GM23338 (cell line): Measurements from ENCODE around the gene SKOR1. TPM values are rescaled to one million over a fixed set of nuclear protein-coding genes. Genes with fewer than 3 reads are reported as not detected.

Experiments
- CREB1 ChIP-seq: fragments of 250-450 bp; sonication (Bioruptor Pico); IDR thresholded peaks from 2 replicates; pipeline ENCODE4 v1.5.0; 2020; ENCODE audit warnings: low read depth, mild to moderate bottlenecking, moderate library complexity
- EZH2phosphoT487 ChIP-seq: fragments of 200-600 bp; sonication (generic); IDR thresholded peaks from one replicate; pipeline ENCODE4 v1.8.1; 2018; ENCODE audit warnings: antibody characterized with exemption; ENCODE audit not compliant: unreplicated experiment
- JUNB ChIP-seq: IDR thresholded peaks from one replicate; pipeline ENCODE4 v1.6.1; 2016; ENCODE audit warnings: antibody characterized with exemption; ENCODE audit not compliant: unreplicated experiment
- ZNF331 ChIP-seq: fragments of 250-450 bp; sonication (Bioruptor Pico); IDR thresholded peaks from 2 replicates; pipeline ENCODE4 v1.5.0; 2020; ENCODE audit warnings: low read depth, mild to moderate bottlenecking, moderate library complexity
- polyA plus RNA-seq: library from polyadenylated mRNA; unstranded; fragments of >200 nt; fragmentation: Nextera tagmentation; extraction: Ambion mirVana; gene quantifications from 2 replicates; pipeline ENCODE4 v1.2.1, GENCODE V29; 2016
- total RNA-seq: library from RNA; depleted of rRNA; stranded (reverse); fragments of >200 nt; shearing (Covaris generic); gene quantifications from 2 replicates; pipeline ENCODE4 v1.2.3, GENCODE V29; 2014
- TF ChIP-seq, protein P1 (sequence below): fragments of 250-450 bp; sonication (Bioruptor Pico); IDR thresholded peaks from 2 replicates; pipeline ENCODE4 v1.5.0; 2020; ENCODE audit warnings: mild to moderate bottlenecking, moderate library complexity
- TF ChIP-seq, protein P2 (sequence below): IDR thresholded peaks from one replicate; pipeline ENCODE4 v1.6.1; 2018; ENCODE audit warnings: antibody characterized with exemption; ENCODE audit not compliant: unreplicated experiment

Gene SKOR1
- total and polyA plus RNA-seq, 2 experiments from 2014 or later, result 0.17 TPM; not detected in 1

DNA sequence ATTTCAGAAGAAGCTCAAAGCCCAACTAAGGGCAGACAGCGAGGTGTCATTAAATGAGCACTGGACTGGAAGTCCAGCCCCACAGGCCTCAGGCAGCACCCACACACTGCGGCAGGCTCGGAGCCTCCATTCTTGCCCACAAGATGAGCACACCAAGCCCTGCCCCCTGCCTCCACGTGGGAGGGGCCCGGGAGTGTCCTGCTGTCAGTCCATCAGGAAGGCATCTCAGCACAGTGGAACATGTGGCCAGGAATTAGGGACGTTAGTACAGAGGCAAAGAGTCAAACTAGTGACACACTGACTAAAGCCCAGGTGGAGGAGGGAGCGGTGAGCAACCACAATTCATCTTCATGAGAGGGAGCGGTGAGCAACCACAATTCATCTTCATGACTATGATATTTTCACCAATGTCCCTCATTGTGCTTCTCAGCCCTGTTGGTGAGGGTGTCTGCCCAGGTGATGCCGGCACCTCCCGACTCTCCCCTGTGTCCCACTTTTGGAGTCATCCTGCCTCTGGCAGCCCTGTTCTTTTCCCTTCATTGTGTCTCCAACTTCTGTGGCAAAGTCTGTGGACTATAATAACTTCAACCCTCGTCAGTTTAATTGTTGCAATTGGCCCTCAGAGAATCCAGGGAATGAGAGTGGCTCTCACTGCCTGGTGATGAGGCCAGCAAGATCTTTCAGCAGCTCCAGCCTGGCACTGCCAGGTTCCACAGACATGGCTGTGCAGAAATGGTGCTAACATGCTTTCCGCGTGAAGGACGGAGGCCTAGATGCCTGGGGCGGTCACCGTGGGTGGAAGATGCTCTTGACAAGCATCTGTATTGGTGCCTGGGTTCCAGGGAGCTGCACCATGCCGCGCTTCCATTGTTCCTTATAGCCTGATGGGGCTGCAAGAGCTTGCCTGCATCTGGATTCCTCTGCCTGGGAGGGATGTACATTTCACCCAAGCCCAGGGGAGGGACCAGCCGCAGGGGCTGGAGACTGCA is 23.1 kb upstream of the SKOR1 start (continued):
- TF ChIP-seq, protein P1, sequence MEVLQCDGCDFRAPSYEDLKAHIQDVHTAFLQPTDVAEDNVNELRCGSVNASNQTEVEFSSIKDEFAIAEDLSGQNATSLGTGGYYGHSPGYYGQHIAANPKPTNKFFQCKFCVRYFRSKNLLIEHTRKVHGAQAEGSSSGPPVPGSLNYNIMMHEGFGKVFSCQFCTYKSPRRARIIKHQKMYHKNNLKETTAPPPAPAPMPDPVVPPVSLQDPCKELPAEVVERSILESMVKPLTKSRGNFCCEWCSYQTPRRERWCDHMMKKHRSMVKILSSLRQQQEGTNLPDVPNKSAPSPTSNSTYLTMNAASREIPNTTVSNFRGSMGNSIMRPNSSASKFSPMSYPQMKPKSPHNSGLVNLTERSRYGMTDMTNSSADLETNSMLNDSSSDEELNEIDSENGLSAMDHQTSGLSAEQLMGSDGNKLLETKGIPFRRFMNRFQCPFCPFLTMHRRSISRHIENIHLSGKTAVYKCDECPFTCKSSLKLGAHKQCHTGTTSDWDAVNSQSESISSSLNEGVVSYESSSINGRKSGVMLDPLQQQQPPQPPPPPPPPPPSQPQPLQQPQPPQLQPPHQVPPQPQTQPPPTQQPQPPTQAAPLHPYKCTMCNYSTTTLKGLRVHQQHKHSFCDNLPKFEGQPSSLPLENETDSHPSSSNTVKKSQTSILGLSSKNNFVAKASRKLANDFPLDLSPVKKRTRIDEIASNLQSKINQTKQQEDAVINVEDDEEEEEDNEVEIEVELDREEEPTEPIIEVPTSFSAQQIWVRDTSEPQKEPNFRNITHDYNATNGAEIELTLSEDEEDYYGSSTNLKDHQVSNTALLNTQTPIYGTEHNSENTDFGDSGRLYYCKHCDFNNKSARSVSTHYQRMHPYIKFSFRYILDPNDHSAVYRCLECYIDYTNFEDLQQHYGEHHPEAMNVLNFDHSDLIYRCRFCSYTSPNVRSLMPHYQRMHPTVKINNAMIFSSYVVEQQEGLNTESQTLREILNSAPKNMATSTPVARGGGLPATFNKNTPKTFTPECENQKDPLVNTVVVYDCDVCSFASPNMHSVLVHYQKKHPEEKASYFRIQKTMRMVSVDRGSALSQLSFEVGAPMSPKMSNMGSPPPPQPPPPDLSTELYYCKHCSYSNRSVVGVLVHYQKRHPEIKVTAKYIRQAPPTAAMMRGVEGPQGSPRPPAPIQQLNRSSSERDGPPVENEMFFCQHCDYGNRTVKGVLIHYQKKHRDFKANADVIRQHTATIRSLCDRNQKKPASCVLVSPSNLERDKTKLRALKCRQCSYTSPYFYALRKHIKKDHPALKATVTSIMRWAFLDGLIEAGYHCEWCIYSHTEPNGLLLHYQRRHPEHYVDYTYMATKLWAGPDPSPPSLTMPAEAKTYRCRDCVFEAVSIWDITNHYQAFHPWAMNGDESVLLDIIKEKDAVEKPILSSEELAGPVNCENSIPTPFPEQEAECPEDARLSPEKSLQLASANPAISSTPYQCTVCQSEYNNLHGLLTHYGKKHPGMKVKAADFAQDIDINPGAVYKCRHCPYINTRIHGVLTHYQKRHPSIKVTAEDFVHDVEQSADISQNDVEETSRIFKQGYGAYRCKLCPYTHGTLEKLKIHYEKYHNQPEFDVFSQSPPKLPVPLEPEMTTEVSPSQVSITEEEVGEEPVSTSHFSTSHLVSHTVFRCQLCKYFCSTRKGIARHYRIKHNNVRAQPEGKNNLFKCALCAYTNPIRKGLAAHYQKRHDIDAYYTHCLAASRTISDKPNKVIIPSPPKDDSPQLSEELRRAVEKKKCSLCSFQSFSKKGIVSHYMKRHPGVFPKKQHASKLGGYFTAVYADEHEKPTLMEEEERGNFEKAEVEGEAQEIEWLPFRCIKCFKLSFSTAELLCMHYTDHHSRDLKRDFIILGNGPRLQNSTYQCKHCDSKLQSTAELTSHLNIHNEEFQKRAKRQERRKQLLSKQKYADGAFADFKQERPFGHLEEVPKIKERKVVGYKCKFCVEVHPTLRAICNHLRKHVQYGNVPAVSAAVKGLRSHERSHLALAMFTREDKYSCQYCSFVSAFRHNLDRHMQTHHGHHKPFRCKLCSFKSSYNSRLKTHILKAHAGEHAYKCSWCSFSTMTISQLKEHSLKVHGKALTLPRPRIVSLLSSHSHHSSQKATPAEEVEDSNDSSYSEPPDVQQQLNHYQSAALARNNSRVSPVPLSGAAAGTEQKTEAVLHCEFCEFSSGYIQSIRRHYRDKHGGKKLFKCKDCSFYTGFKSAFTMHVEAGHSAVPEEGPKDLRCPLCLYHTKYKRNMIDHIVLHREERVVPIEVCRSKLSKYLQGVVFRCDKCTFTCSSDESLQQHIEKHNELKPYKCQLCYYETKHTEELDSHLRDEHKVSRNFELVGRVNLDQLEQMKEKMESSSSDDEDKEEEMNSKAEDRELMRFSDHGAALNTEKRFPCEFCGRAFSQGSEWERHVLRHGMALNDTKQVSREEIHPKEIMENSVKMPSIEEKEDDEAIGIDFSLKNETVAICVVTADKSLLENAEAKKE (CRISPR knock-in tag), result no peak
- TF ChIP-seq CREB1 (CRISPR knock-in tag) (no peak), ZNF331 (CRISPR knock-in tag) (no peak), EZH2phosphoT487 (no peak), JUNB (no peak)
- TF ChIP-seq, protein P2, sequence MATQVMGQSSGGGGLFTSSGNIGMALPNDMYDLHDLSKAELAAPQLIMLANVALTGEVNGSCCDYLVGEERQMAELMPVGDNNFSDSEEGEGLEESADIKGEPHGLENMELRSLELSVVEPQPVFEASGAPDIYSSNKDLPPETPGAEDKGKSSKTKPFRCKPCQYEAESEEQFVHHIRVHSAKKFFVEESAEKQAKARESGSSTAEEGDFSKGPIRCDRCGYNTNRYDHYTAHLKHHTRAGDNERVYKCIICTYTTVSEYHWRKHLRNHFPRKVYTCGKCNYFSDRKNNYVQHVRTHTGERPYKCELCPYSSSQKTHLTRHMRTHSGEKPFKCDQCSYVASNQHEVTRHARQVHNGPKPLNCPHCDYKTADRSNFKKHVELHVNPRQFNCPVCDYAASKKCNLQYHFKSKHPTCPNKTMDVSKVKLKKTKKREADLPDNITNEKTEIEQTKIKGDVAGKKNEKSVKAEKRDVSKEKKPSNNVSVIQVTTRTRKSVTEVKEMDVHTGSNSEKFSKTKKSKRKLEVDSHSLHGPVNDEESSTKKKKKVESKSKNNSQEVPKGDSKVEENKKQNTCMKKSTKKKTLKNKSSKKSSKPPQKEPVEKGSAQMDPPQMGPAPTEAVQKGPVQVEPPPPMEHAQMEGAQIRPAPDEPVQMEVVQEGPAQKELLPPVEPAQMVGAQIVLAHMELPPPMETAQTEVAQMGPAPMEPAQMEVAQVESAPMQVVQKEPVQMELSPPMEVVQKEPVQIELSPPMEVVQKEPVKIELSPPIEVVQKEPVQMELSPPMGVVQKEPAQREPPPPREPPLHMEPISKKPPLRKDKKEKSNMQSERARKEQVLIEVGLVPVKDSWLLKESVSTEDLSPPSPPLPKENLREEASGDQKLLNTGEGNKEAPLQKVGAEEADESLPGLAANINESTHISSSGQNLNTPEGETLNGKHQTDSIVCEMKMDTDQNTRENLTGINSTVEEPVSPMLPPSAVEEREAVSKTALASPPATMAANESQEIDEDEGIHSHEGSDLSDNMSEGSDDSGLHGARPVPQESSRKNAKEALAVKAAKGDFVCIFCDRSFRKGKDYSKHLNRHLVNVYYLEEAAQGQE, result no peak
